Measurements from ENCODE around the gene NTMT1. TPM values are rescaled to one million over a fixed set of nuclear protein-coding genes. Genes with fewer than 3 reads are reported as not detected.

The NTMT1 gene
- total and polyA plus RNA-seq, 9 of the 15 experiments (the other 6 are each of a cell fraction or from before 2014, with no cell fraction given) = 42.1 to 116 (median 74.7) TPM

GRCh38 chr9:129641750-129642585, 16.0 kb downstream of the NTMT1 start, which contains the start of gene ASB6 (continued):
- TF ChIP-seq, protein P1, sequence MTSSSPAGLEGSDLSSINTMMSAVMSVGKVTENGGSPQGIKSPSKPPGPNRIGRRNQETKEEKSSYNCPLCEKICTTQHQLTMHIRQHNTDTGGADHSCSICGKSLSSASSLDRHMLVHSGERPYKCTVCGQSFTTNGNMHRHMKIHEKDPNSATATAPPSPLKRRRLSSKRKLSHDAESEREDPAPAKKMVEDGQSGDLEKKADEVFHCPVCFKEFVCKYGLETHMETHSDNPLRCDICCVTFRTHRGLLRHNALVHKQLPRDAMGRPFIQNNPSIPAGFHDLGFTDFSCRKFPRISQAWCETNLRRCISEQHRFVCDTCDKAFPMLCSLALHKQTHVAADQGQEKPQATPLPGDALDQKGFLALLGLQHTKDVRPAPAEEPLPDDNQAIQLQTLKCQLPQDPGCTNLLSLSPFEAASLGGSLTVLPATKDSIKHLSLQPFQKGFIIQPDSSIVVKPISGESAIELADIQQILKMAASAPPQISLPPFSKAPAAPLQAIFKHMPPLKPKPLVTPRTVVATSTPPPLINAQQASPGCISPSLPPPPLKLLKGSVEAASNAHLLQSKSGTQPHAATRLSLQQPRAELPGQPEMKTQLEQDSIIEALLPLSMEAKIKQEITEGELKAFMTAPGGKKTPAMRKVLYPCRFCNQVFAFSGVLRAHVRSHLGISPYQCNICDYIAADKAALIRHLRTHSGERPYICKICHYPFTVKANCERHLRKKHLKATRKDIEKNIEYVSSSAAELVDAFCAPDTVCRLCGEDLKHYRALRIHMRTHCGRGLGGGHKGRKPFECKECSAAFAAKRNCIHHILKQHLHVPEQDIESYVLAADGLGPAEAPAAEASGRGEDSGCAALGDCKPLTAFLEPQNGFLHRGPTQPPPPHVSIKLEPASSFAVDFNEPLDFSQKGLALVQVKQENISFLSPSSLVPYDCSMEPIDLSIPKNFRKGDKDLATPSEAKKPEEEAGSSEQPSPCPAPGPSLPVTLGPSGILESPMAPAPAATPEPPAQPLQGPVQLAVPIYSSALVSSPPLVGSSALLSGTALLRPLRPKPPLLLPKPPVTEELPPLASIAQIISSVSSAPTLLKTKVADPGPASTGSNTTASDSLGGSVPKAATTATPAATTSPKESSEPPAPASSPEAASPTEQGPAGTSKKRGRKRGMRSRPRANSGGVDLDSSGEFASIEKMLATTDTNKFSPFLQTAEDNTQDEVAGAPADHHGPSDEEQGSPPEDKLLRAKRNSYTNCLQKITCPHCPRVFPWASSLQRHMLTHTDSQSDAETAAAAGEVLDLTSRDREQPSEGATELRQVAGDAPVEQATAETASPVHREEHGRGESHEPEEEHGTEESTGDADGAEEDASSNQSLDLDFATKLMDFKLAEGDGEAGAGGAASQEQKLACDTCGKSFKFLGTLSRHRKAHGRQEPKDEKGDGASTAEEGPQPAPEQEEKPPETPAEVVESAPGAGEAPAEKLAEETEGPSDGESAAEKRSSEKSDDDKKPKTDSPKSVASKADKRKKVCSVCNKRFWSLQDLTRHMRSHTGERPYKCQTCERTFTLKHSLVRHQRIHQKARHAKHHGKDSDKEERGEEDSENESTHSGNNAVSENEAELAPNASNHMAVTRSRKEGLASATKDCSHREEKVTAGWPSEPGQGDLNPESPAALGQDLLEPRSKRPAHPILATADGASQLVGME (CRISPR knock-in tag; IDR thresholded peaks at IDR 0.05) = 0 out of 2 replicates have a peak, but pooled peaks have one; percentile 7
- TF ChIP-seq ZNF347 (CRISPR knock-in tag; IDR thresholded peaks at IDR 0.05; ENCODE audit: low read depth) (no peak), EP400 (IDR thresholded peaks at IDR 0.05) (peak; percentile 71; the same call in 1 of the 2 replicates), TARDBP (IDR thresholded peaks at IDR 0.05) (peak; percentile 88), MED1 (CRISPR knock-in tag; IDR thresholded peaks at IDR 0.05; ENCODE audit: borderline replicate concordance) (no peak), SAFB2 (IDR thresholded peaks at IDR 0.05; ENCODE audit: borderline replicate concordance, low read depth, low read length, severe bottlenecking) (no peak), SREBF2 (CRISPR knock-in tag; IDR thresholded peaks at IDR 0.05) (no peak), ZBTB11 (CRISPR knock-in tag; IDR thresholded peaks at IDR 0.05) (peak; percentile 58 to 94 (median 64); a peak in 4 of 6 replicates), ZNF311 (CRISPR knock-in tag; IDR thresholded peaks at IDR 0.05) (no peak)
- TF ChIP-seq, protein P2, sequence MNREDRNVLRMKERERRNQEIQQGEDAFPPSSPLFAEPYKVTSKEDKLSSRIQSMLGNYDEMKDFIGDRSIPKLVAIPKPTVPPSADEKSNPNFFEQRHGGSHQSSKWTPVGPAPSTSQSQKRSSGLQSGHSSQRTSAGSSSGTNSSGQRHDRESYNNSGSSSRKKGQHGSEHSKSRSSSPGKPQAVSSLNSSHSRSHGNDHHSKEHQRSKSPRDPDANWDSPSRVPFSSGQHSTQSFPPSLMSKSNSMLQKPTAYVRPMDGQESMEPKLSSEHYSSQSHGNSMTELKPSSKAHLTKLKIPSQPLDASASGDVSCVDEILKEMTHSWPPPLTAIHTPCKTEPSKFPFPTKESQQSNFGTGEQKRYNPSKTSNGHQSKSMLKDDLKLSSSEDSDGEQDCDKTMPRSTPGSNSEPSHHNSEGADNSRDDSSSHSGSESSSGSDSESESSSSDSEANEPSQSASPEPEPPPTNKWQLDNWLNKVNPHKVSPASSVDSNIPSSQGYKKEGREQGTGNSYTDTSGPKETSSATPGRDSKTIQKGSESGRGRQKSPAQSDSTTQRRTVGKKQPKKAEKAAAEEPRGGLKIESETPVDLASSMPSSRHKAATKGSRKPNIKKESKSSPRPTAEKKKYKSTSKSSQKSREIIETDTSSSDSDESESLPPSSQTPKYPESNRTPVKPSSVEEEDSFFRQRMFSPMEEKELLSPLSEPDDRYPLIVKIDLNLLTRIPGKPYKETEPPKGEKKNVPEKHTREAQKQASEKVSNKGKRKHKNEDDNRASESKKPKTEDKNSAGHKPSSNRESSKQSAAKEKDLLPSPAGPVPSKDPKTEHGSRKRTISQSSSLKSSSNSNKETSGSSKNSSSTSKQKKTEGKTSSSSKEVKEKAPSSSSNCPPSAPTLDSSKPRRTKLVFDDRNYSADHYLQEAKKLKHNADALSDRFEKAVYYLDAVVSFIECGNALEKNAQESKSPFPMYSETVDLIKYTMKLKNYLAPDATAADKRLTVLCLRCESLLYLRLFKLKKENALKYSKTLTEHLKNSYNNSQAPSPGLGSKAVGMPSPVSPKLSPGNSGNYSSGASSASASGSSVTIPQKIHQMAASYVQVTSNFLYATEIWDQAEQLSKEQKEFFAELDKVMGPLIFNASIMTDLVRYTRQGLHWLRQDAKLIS (CRISPR knock-in tag; IDR thresholded peaks at IDR 0.05) = peak; percentile 96
- TF ChIP-seq, protein P3, sequence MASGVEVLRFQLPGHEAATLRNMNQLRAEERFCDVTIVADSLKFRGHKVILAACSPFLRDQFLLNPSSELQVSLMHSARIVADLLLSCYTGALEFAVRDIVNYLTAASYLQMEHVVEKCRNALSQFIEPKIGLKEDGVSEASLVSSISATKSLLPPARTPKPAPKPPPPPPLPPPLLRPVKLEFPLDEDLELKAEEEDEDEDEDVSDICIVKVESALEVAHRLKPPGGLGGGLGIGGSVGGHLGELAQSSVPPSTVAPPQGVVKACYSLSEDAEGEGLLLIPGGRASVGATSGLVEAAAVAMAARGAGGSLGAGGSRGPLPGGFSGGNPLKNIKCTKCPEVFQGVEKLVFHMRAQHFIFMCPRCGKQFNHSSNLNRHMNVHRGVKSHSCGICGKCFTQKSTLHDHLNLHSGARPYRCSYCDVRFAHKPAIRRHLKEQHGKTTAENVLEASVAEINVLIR (CRISPR knock-in tag; IDR thresholded peaks at IDR 0.05) = 0 out of 2 replicates have a peak, but pooled peaks have one; percentile 27

All from K562 (cell line).